Measurements from ENCODE around the gene ZNHIT2. TPM values are rescaled to one million over a fixed set of nuclear protein-coding genes. Genes with fewer than 3 reads are reported as not detected.

ZNHIT2 gene
- total RNA-seq, 1 donor from 2014 or later, result 11.3 TPM

Other genes starting within 250 kb of the ZNHIT2 start
- gene EHD1, start 239.1 kb downstream of the ZNHIT2 start, total RNA-seq, result 107 TPM in 2 replicates
- gene ATG2A, start 200.5 kb downstream of the ZNHIT2 start, total RNA-seq, result 20.7 and 26.1 TPM in 2 replicates
- gene PPP2R5B, start 193.0 kb downstream of the ZNHIT2 start, total RNA-seq, result 13.6 and 16.1 TPM in 2 replicates
- not detected in 2 replicates for gene GPHA2, start 181.8 kb downstream of the ZNHIT2 start, total RNA-seq
- not detected in 2 replicates for gene MAJIN, start 145.6 kb downstream of the ZNHIT2 start, total RNA-seq
- gene BATF2, start 120.7 kb downstream of the ZNHIT2 start, total RNA-seq, result 0.09 and 0.16 TPM in 2 replicates
- 70.0 and 77.0 TPM in 2 replicates for gene ARL2, start 103.5 kb downstream of the ZNHIT2 start, total RNA-seq
- gene SNX15, start 90.3 kb downstream of the ZNHIT2 start, total RNA-seq, result 19.6 and 22.4 TPM in 2 replicates
- 17.0 and 18.6 TPM in 2 replicates for gene SAC3D1, start 76.5 kb downstream of the ZNHIT2 start, total RNA-seq
- gene NAALADL1, start 59.1 kb downstream of the ZNHIT2 start, total RNA-seq, result 11.9 and 14.6 TPM in 2 replicates
- gene CDCA5, start 33.7 kb downstream of the ZNHIT2 start, total RNA-seq, result 82.0 and 86.8 TPM in 2 replicates
- 34.9 and 37.2 TPM in 2 replicates for gene ZFPL1, start 33.5 kb downstream of the ZNHIT2 start, total RNA-seq
- 121 and 133 TPM in 2 replicates for gene VPS51, start 21.5 kb downstream of the ZNHIT2 start, total RNA-seq
- gene TM7SF2, start 5.8 kb downstream of the ZNHIT2 start, total RNA-seq, result 34.4 and 36.9 TPM in 2 replicates
- 1,016 and 1,034 TPM in 2 replicates for gene FAU, start 4.4 kb upstream of the ZNHIT2 start, total RNA-seq
- gene MRPL49, start 4.6 kb upstream of the ZNHIT2 start, total RNA-seq, result 66.6 and 67.1 TPM in 2 replicates
- gene SYVN1, start 16.8 kb upstream of the ZNHIT2 start, total RNA-seq, result 40.1 and 42.2 TPM in 2 replicates
- not detected in 2 replicates for gene SPDYC, start 52.5 kb upstream of the ZNHIT2 start, total RNA-seq
- gene CAPN1, start 64.2 kb upstream of the ZNHIT2 start, total RNA-seq, result 143 and 144 TPM in 2 replicates
- gene POLA2, start 144.3 kb upstream of the ZNHIT2 start, total RNA-seq, result 74.5 and 74.6 TPM in 2 replicates
- gene CDC42EP2, start 197.2 kb upstream of the ZNHIT2 start, total RNA-seq, result 3.4 and 5.1 TPM in 2 replicates
- 77.0 and 78.1 TPM in 2 replicates for gene DPF2, start 216.2 kb upstream of the ZNHIT2 start, total RNA-seq
- 1.3 and 1.6 TPM in 2 replicates for gene TIGD3, start 237.1 kb upstream of the ZNHIT2 start, total RNA-seq